Erythroblast (primary cell): ENCODE data around the gene SMARCAL1.

Experiments used
- GATA1 ChIP-seq: IDR thresholded peaks from 2 replicates; pipeline ENCODE4 v1.6.1; 2011; ENCODE audit warnings: low read depth, mild to moderate bottlenecking, control low read depth, low read length, moderate library complexity
- POLR2A ChIP-seq: IDR thresholded peaks from 2 replicates; pipeline ENCODE4 v1.6.1; 2011; ENCODE audit warnings: mild to moderate bottlenecking, low read length

DNA sequence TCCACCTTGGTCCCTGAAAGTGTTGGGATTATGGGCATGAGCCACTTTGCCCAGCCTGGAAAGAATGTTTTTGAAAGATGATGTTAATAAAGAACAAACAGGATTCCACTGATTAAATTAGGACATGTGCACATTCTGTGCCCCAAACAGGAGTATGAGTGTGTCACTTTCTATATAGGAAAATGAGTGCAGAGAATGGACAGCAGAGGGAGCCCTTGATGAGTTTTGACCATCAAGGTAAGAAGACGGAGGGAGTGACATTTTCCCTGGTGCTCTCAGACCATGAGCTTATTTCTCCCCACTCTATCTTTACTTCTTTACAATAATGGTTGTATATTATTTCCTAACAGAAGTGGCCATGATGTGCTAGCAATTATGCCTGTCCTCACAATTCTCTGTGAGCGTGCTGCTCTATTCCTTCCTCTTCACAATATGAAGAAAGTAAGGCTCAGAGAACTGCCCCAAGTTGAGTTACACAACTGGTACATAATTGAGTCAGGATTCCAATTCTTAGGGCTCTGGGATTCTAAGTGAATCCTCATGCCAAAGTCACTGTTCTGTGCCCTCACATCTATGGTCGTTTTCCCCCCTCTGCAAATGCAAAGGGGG is 107.0 kb downstream of the SMARCAL1 start:
- no peak for TF ChIP-seq POLR2A
- TF ChIP-seq GATA1: no peak
